Astrocyte (in vitro differentiated cells and primary cell): ENCODE results near the gene AMBP. TPM values are rescaled to one million over a fixed set of nuclear protein-coding genes. Genes with fewer than 3 reads are reported as not detected.

Experiments
- DNase-seq: peaks from one replicate; pipeline ENCODE4 v3.0.0-alpha.2; 2010; ENCODE audit warnings: low read depth
- FAIRE-seq: peaks from 2 replicates; lab custom pipeline; 2011; peaks lifted over from hg19 to GRCh38; lab: Jason Lieb, UNC
- H2AFZ ChIP-seq: 2 replicates; pipeline ENCODE4 v1.6.0; 2012; ENCODE audit warnings: low read depth, low read length, inconsistent platforms
- H3K27ac ChIP-seq: 2 replicates; pipeline ENCODE4 v1.5.1; 2011; ENCODE audit warnings: low read depth, low read length, inconsistent platforms
- H3K27me3 ChIP-seq: 2 replicates; pipeline ENCODE4 v1.6.0; 2011; ENCODE audit warnings: low read length, inconsistent platforms; ENCODE audit not compliant: insufficient read depth
- H3K36me3 ChIP-seq: 2 replicates; pipeline ENCODE4 v1.5.1; 2011; ENCODE audit warnings: low read length, inconsistent platforms; ENCODE audit not compliant: insufficient read depth
- H3K4me1 ChIP-seq: 2 replicates; pipeline ENCODE4 v1.5.1; 2011; ENCODE audit warnings: low read length, inconsistent platforms; ENCODE audit not compliant: insufficient read depth
- H3K4me2 ChIP-seq: 2 replicates; pipeline ENCODE4 v1.6.0; 2012; ENCODE audit warnings: low read length, inconsistent platforms
- H3K4me3 ChIP-seq: 2 replicates; pipeline ENCODE4 v1.5.1; 2011; ENCODE audit warnings: low read depth, mild to moderate bottlenecking, low read length, inconsistent platforms; ENCODE audit not compliant: insufficient read depth
- H3K79me2 ChIP-seq: 2 replicates; pipeline ENCODE4 v1.6.0; 2012; ENCODE audit warnings: mild to moderate bottlenecking, low read length, inconsistent platforms; ENCODE audit not compliant: insufficient read depth
- H3K9ac ChIP-seq: 2 replicates; pipeline ENCODE4 v1.6.0; 2012; ENCODE audit warnings: mild to moderate bottlenecking, low read length, inconsistent platforms
- H3K9me3 ChIP-seq: 2 replicates; pipeline ENCODE4 v1.5.1; 2012; ENCODE audit warnings: low read depth, mild to moderate bottlenecking, low read length, inconsistent platforms; ENCODE audit not compliant: insufficient read depth
- H4K20me1 ChIP-seq: 2 replicates; pipeline ENCODE4 v1.6.0; 2012; ENCODE audit warnings: low read length, inconsistent platforms; ENCODE audit not compliant: insufficient read depth
- H3K27ac Mint-ChIP-seq: one replicate; pipeline ENCODE4 v1.8.0; 2021; ENCODE audit warnings: mild to moderate bottlenecking, mixed read lengths; ENCODE audit not compliant: unreplicated experiment
- H3K27me3 Mint-ChIP-seq: one replicate; pipeline ENCODE4 v1.8.0; 2021; ENCODE audit warnings: low read depth, mixed read lengths; ENCODE audit not compliant: unreplicated experiment
- H3K36me3 Mint-ChIP-seq: one replicate; pipeline ENCODE4 v1.8.0; 2021; ENCODE audit warnings: low read depth, mixed read lengths; ENCODE audit not compliant: unreplicated experiment
- H3K4me1 Mint-ChIP-seq: one replicate; pipeline ENCODE4 v1.8.0; 2021; ENCODE audit warnings: low read depth, mixed read lengths; ENCODE audit not compliant: unreplicated experiment
- H3K4me3 Mint-ChIP-seq: one replicate; pipeline ENCODE4 v1.8.0; 2021; ENCODE audit warnings: mild to moderate bottlenecking, moderate library complexity, mixed read lengths; ENCODE audit not compliant: unreplicated experiment
- H3K9me3 Mint-ChIP-seq: one replicate; pipeline ENCODE4 v1.8.0; 2021; ENCODE audit warnings: mild to moderate bottlenecking, mixed read lengths; ENCODE audit not compliant: unreplicated experiment
- CTCF ChIP-seq: IDR thresholded peaks from 2 replicates; pipeline ENCODE4 v1.5.1; 2011; ENCODE audit warnings: low read depth, mild to moderate bottlenecking, inconsistent platforms, low read length, moderate library complexity; ENCODE audit not compliant: insufficient read depth
- EZH2 ChIP-seq: IDR thresholded peaks from 2 replicates; pipeline ENCODE4 v1.6.1; 2012; ENCODE audit warnings: mild to moderate bottlenecking, low read length, inconsistent platforms; ENCODE audit not compliant: insufficient read depth
- total RNA-seq: library from RNA; stranded (reverse); gene quantifications from 2 replicates; pipeline ENCODE4 v1.2.1, GENCODE V29; 2021

The AMBP gene
- total RNA-seq, 1 donor from 2014 or later: not detected

- H3K36me3 ChIP-seq: peaks cover 12% of the 10 kb centered on the region
Measured at GRCh38 chr9:114025760-114026159, 52.3 kb downstream of the AMBP start.

GRCh38 chr9:114025196-114025753 lies 52.8 kb downstream of the AMBP start:
- no peaks in the 10 kb centered on the region for H3K27me3 Mint-ChIP-seq
- DNase-seq: peak; percentile 49
- no peak overlapping the region for H3K27ac Mint-ChIP-seq
- Histone ChIP-seq H3K4me2 (no peak overlapping the region), H3K9ac (no peak overlapping the region), H3K79me2 (no peaks in the 10 kb centered on the region), H3K36me3 (peaks cover 12% of the 10 kb centered on the region), H4K20me1 (no peaks in the 10 kb centered on the region), H3K27ac (no peak overlapping the region), H3K9me3 (peaks cover 4% of the 10 kb centered on the region), H3K4me3 (no peak overlapping the region), H3K4me1 (no peaks in the 10 kb centered on the region), H3K27me3 (no peaks in the 10 kb centered on the region), H2AFZ (no peak overlapping the region)
- no peak overlapping the region for H3K4me3 Mint-ChIP-seq
- TF ChIP-seq CTCF (no peak), EZH2 (no peak)
- peaks cover 64% of the 10 kb centered on the region for H3K36me3 Mint-ChIP-seq
- peaks cover 7% of the 10 kb centered on the region for H3K4me1 Mint-ChIP-seq
- H3K9me3 Mint-ChIP-seq: peaks cover 9% of the 10 kb centered on the region
- no peak for FAIRE-seq

More at GRCh38 chr9:114025760-114026159, 52.3 kb downstream of the AMBP start:
- H3K27me3 ChIP-seq: no peaks in the 10 kb centered on the region
- no peak overlapping the region for H3K27ac ChIP-seq
- H4K20me1 ChIP-seq: no peaks in the 10 kb centered on the region
- no peak overlapping the region for H3K4me2 ChIP-seq
- H2AFZ ChIP-seq: no peak overlapping the region
- no peak for DNase-seq
- H3K9ac ChIP-seq: no peak overlapping the region
- peak overlapping the region; percentile 83 for H3K27ac Mint-ChIP-seq
- H3K4me3 Mint-ChIP-seq: no peak overlapping the region
- peaks cover 9% of the 10 kb centered on the region for H3K9me3 Mint-ChIP-seq
- no peak for FAIRE-seq
- H3K36me3 Mint-ChIP-seq: peaks cover 69% of the 10 kb centered on the region
- no peaks in the 10 kb centered on the region for H3K4me1 ChIP-seq
- no peaks in the 10 kb centered on the region for H3K79me2 ChIP-seq
- H3K27me3 Mint-ChIP-seq: no peaks in the 10 kb centered on the region
- H3K4me3 ChIP-seq: no peak overlapping the region
- peaks cover 4% of the 10 kb centered on the region for H3K9me3 ChIP-seq
- TF ChIP-seq CTCF (no peak), EZH2 (no peak)
- H3K4me1 Mint-ChIP-seq: peaks cover 7% of the 10 kb centered on the region

- Mint-ChIP-seq H3K36me3 (peaks cover 54% of the 10 kb centered on the region), H3K4me1 (peaks cover 7% of the 10 kb centered on the region), H3K4me3 (no peak overlapping the region), H3K27ac (no peak overlapping the region), H3K27me3 (no peaks in the 10 kb centered on the region), H3K9me3 (peaks cover 9% of the 10 kb centered on the region)
- DNase-seq (no peak), FAIRE-seq (no peak)
- Histone ChIP-seq H3K79me2 (no peaks in the 10 kb centered on the region), H3K9me3 (peaks cover 4% of the 10 kb centered on the region), H3K4me1 (no peaks in the 10 kb centered on the region), H2AFZ (no peak overlapping the region), H3K9ac (no peak overlapping the region), H3K4me2 (no peak overlapping the region), H3K27me3 (no peaks in the 10 kb centered on the region), H4K20me1 (no peaks in the 10 kb centered on the region), H3K27ac (no peak overlapping the region), H3K36me3 (peaks cover 10% of the 10 kb centered on the region), H3K4me3 (no peak overlapping the region)
- TF ChIP-seq EZH2 (no peak), CTCF (no peak)
Measured at GRCh38 chr9:114023961-114024360, 54.1 kb downstream of the AMBP start.
